HepG2 (cell line): ENCODE data around the gene CYP2A7. TPM values are rescaled to one million over a fixed set of nuclear protein-coding genes. Genes with fewer than 3 reads are reported as not detected.
A peak's percentile ranks its signal among the peaks of the same experiment; 100 is the strongest.

Experiments
- AHR ChIP-seq: IDR thresholded peaks from 2 replicates; pipeline ENCODE4 v1.6.1; 2018; ENCODE audit warnings: missing genetic modification reagents, missing compliant biosample characterization
- E2F2 ChIP-seq: sonication (generic); formaldehyde crosslinking; IDR thresholded peaks from 2 replicates; pipeline ENCODE4 v1.4.0; 2020; ENCODE audit warnings: missing genetic modification reagents, borderline replicate concordance
- ETV5 ChIP-seq: IDR thresholded peaks from 2 replicates; pipeline ENCODE4 v1.6.1; 2018; ENCODE audit warnings: missing biosample characterization, missing genetic modification reagents, inconsistent platforms, borderline replicate concordance
- GFI1 ChIP-seq: sonication (generic); formaldehyde crosslinking; IDR thresholded peaks from 2 replicates; pipeline ENCODE4 v1.5.0; 2020; ENCODE audit warnings: missing genetic modification reagents, mild to moderate bottlenecking, borderline replicate concordance
- HOMEZ ChIP-seq: IDR thresholded peaks from 2 replicates; pipeline ENCODE4 v1.6.1; 2016; ENCODE audit warnings: low read depth
- MTF2 ChIP-seq: sonication (generic); formaldehyde crosslinking; IDR thresholded peaks from 2 replicates; pipeline ENCODE4 v1.5.0; 2020; ENCODE audit warnings: missing genetic modification reagents, borderline replicate concordance
- MXD1 ChIP-seq: sonication (generic); formaldehyde crosslinking; IDR thresholded peaks from 2 replicates; pipeline ENCODE4 v1.4.0; 2020; ENCODE audit warnings: mild to moderate bottlenecking, missing genetic modification reagents
- NCOR1 ChIP-seq: fragments of 200-600 bp; sonication (generic); IDR thresholded peaks from 2 replicates; pipeline ENCODE4 v1.7.0; 2017; ENCODE audit warnings: antibody characterized with exemption, low read length, borderline replicate concordance
- NFYC ChIP-seq: IDR thresholded peaks from 2 replicates; pipeline ENCODE4 v1.6.1; 2016; ENCODE audit warnings: missing genetic modification reagents, missing compliant biosample characterization
- REPIN1 ChIP-seq: sonication (generic); formaldehyde crosslinking; IDR thresholded peaks from 2 replicates; pipeline ENCODE4 v1.8.0; 2022; ENCODE audit warnings: missing genetic modification reagents, low read depth, mild to moderate bottlenecking, borderline replicate concordance
- RFXANK ChIP-seq: IDR thresholded peaks from 2 replicates; pipeline ENCODE4 v1.6.1; 2016
- RNF219 ChIP-seq: sonication (generic); formaldehyde crosslinking; IDR thresholded peaks from 2 replicates; pipeline ENCODE4 v1.5.0; 2020; ENCODE audit warnings: mild to moderate bottlenecking, missing genetic modification reagents
- SNAPC5 ChIP-seq: sonication (generic); formaldehyde crosslinking; IDR thresholded peaks from 2 replicates; pipeline ENCODE4 v1.8.1; 2023; ENCODE audit warnings: mild to moderate bottlenecking, missing genetic modification reagents, borderline replicate concordance
- TCF12 ChIP-seq, 2 experiments: fragments of 450-650 bp in 1 of 2; sonication (generic) in 1 of 2; formaldehyde crosslinking in 1 of 2; IDR thresholded peaks; 2 replicates each; pipeline versions ENCODE4 v1.6.1 to v1.8.0; 2017 to 2022; ENCODE audit warnings: antibody characterized with exemption in 1 of 2, mild to moderate bottlenecking in 1 of 2, missing genetic modification reagents in 1 of 2, moderate library complexity in 1 of 2
- UBTF ChIP-seq: sonication (generic); formaldehyde crosslinking; IDR thresholded peaks from 2 replicates; pipeline ENCODE4 v1.4.0; 2020; ENCODE audit warnings: mild to moderate bottlenecking, missing genetic modification reagents
- ZMYM2 ChIP-seq: sonication (generic); formaldehyde crosslinking; IDR thresholded peaks from 2 replicates; pipeline ENCODE4 v1.8.0; 2022; ENCODE audit warnings: mild to moderate bottlenecking, missing genetic modification reagents
- ZNF460 ChIP-seq: sonication (generic); formaldehyde crosslinking; IDR thresholded peaks from 2 replicates; pipeline ENCODE4 v1.5.1; 2020; ENCODE audit warnings: missing genetic modification reagents, mild to moderate bottlenecking, borderline replicate concordance
- ZNF547 ChIP-seq: sonication (generic); formaldehyde crosslinking; IDR thresholded peaks from 2 replicates; pipeline ENCODE4 v1.5.1; 2020; ENCODE audit warnings: mild to moderate bottlenecking, missing genetic modification reagents
- ZNF572 ChIP-seq: sonication (generic); formaldehyde crosslinking; IDR thresholded peaks from 2 replicates; pipeline ENCODE4 v1.5.1; 2020; ENCODE audit warnings: mild to moderate bottlenecking, missing genetic modification reagents
- ZNF841 ChIP-seq: sonication (generic); formaldehyde crosslinking; IDR thresholded peaks from 2 replicates; pipeline ENCODE4 v1.8.1; 2023; ENCODE audit warnings: missing genetic modification reagents, borderline replicate concordance
- polyA plus RNA-seq, 8 experiments: library from polyadenylated mRNA; depleted of rRNA in 3 of 8; stranded (reverse) in 7 of 8; unstranded in 1 of 8; fragments of >200 nt; fragmentation: Illumina TruSeq in 4 of 8; extraction: Trizol in 4 of 8; gene quantifications; 2 replicates each; pipeline versions ENCODE4 v1.2.1 to v1.2.3, GENCODE V29; 2011 to 2016; ENCODE audit warnings: low read depth in 4 of 8, missing spikeins in 1 of 8, mixed read lengths in 1 of 8; ENCODE audit not compliant: insufficient read depth in 1 of 8
- total RNA-seq, 5 experiments: library from RNA; depleted of rRNA; stranded (reverse); fragments of >200 nt; fragmentation: Illumina TruSeq; extraction: Trizol; gene quantifications; 2 replicates each; pipeline ENCODE4 v1.2.3, GENCODE V29; 2016; ENCODE audit warnings: low read depth in 1 of 5

Gene CYP2A7
- total and polyA plus RNA-seq, 2 of the 13 experiments (the other 11 are each of a cell fraction or from before 2014, with no cell fraction given): not detected

- TF ChIP-seq E2F2 (CRISPR knock-in tag) (no peak), SNAPC5 (CRISPR knock-in tag) (no peak), ETV5 (CRISPR knock-in tag) (peak; percentile 31; the same call in 1 of the 2 replicates), UBTF (CRISPR knock-in tag) (peak; percentile 46; the same call in 1 of the 2 replicates), HOMEZ (CRISPR knock-in tag) (peak; percentile 65), RFXANK (no peak), ZNF460 (CRISPR knock-in tag) (peak; percentile 41; the same call in 1 of the 2 replicates), MXD1 (CRISPR knock-in tag) (no peak), ZMYM2 (CRISPR knock-in tag) (no peak), TCF12 (IDR thresholded peaks at IDR 0.05) (no peak), TCF12 (CRISPR knock-in tag; IDR thresholded peaks at IDR 0.05) (no peak), RNF219 (CRISPR knock-in tag) (peak; percentile 89), REPIN1 (CRISPR knock-in tag) (peak; percentile 31; the same call in 1 of the 2 replicates), ZNF572 (CRISPR knock-in tag) (peak; percentile 80; the same call in 1 of the 2 replicates), NFYC (CRISPR knock-in tag) (no peak), ZNF547 (CRISPR knock-in tag) (peak; percentile 70), ZNF841 (CRISPR knock-in tag) (no peak), GFI1 (peak; percentile 99), AHR (peak; percentile 79; the same call in 1 of the 2 replicates), NCOR1 (0 out of 2 replicates have a peak, but pooled peaks have one; percentile 57), MTF2 (CRISPR knock-in tag) (no peak)
Observed at GRCh38 chr19:40921005-40921897, 39.2 kb upstream of the CYP2A7 start (continued).
